DMS153 treated with DMSO at 0.1 percent for 48 hours (cell line): Measurements from ENCODE around the gene PTPRN2.
"Not testable (repeated sequence)": the region's sequence is repeated elsewhere in the genome, so short reads cannot be mapped to it uniquely, and the experiment has no call there.

ENCODE experiments used
- DNase-seq: peaks from one replicate; lab custom pipeline; 2025; ENCODE audit not compliant: unreplicated experiment; lab: John Stamatoyannopoulos, UW

Gene PTPRN2

DNA sequence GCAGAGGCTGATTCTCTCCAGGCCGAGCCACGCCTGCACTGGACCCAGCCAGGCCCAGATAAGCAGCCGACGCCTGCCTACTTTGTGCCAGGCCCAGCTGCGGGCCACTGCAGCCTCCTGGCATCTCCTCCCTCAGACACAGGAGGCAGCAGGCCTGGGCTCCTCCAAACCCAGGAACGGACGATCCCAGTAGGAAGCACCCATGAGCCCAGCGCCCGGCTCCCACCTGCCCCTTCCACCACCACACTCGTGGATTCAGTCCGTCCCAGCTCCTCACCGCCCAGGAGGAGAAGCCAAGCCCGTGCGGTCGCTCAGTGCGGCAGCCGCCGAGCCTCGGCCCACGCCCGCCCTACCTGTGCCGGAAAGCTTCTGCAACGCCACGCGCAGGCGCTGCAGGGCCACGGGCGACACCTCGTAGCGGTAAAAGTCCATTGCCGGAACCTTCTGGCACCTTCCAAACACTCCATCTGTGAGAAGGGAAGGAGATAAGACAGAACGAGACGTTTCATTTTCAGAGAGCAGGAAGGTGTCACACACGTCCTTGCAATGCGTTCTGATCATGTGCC lies 271.1 kb downstream of the PTPRN2 start:
- DNase-seq = no peak

DNA sequence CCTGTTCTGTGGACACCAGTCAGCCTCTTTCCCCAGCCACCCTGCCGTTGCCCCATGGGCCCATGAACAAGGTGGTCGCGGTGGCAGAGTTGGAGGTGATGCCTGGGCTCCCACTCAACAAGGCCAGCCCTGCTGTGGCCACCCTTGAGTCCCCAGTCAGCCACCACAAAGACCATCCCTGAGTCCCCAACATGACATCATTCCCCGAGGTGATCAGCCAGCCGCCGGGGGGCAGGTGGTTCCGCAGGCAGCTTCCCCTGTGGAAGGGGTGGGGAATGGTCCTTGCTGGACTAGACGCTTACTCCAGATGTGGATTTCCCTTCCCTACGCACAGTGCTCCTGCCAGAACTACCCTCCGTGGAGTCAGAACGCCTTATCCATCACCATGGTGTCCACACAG lies 271.7 kb downstream of the PTPRN2 start:
- DNase-seq = no peak

DNA sequence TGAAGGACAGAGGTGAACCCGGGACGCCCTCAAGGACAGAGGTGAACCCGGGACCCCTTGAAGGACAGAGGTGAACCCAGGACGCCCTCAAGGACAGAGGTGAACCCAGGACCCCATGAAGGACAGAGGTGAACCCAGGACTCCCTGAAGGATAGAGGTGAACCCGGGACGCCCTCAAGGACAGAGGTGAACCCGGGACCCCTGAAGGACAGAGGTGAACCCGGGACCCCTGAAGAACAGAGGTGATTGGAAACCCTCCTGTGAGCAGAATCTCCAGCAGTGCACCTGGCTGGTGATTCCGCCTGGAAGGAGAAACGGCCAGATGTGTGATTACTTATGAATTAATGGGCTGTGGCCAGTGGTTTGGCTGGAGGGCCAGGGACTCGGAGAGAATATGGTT lies 272.3 kb downstream of the PTPRN2 start:
- no peak for DNase-seq

DNA sequence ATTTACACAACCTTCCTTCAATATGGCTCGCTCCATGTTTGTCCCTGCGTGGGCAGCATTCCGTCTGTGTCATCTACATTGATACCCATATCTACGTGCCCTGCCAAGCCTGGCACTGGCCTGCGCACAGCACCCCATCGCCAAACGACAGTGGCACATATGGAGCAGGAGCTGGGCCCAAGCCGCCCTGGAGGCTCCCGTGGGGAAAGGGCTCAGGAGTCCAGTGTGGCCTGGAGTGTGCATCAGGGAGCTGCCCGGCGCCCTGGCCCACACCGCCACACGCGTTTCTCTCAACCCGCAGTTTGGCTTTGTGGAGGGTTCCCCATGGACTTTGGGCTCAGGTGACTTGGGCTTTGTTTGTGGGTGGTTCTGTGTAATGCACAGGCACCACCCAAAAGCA lies 273.2 kb downstream of the PTPRN2 start:
- no peak for DNase-seq

DNA sequence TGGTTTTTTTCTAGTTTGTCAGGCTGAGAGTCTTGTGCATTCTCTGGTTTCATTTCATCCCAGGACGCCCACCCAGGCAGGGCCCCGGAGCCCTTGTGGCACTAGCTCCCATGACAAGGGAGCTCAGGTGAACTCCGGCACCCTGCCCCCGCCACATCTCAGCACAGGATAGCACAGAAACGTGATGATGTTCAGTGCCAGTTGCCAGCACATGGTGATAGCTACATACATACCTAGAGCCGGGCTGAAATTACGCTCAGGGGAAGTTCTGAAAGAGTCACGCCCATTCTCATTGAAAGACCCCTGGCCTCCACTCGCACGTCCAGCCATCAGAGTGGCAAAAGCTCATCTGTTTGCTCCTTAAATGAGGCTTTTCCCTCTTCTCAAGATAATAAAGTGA lies 273.7 kb downstream of the PTPRN2 start:
- no peak for DNase-seq

DNA sequence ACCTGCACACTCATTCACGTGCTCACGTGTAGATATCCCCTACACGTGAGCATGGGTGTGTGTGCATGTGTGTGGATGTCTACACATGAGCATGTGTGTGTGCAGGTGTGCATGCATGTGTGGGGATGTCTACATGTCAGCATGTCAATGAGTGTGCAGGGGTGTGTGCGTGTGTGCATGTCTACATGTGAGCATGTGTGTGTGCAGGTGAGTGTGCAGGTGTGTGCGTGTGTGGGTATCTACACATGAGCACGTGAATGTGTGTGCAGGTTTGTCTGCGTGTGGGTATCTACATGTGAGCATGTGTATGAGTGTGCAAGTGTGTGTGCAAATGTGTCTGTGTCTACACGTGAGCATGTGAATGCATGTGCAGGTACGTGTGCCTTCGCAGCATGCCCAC lies 274.8 kb downstream of the PTPRN2 start:
- no peak for DNase-seq

DNA sequence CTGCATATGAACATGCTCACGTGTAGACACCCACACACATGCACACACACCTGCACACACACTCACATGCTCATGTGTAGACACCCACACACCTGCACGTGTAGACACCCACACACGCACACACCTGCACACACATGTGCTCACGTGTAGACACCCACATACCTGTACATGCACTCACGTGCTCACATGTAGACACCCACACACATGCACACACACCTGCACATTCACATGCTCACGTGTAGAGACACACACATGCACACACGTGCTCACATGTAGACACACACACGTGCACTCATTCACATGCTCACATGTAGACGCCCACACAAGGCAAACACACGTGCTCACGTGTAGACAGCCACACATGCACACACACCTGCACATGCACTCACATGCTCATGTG lies 275.8 kb downstream of the PTPRN2 start:
- no peak for DNase-seq

DNA sequence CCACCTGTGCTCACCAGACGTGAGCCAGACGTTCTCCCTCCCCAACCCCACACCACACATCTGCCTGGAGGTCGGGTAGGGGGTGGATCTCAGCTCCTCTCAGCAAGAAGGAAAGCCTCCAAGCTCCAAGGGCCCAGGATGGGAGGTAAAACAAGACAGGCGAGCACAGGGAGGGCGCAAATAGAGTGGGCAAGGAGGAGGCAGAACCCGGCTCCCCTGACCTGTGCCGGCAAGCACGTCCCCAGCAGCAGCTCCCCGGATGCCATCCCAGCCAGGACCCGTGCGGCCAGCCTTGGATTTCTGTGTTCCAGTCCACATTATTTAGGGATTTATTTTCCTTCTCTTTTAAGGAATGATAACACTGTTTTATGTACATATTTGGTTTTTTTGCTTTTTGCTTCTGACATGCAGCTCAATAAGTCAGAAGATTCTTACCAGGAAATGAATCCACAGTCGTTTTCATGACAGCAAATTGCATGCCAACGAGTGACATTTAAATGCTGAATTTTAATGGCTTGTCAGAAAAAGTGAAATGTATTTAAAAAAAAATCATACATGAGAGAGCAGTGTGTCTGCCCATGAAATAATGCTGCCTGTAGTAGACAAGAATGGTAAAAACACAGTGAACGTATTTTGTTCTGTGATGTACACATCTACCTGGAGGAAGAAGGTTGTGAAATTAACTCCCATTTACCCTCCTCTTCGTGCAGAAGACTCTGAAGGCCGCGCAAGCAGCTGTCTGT lies 276.5 kb downstream of the PTPRN2 start:
- DNase-seq = no peak

DNA sequence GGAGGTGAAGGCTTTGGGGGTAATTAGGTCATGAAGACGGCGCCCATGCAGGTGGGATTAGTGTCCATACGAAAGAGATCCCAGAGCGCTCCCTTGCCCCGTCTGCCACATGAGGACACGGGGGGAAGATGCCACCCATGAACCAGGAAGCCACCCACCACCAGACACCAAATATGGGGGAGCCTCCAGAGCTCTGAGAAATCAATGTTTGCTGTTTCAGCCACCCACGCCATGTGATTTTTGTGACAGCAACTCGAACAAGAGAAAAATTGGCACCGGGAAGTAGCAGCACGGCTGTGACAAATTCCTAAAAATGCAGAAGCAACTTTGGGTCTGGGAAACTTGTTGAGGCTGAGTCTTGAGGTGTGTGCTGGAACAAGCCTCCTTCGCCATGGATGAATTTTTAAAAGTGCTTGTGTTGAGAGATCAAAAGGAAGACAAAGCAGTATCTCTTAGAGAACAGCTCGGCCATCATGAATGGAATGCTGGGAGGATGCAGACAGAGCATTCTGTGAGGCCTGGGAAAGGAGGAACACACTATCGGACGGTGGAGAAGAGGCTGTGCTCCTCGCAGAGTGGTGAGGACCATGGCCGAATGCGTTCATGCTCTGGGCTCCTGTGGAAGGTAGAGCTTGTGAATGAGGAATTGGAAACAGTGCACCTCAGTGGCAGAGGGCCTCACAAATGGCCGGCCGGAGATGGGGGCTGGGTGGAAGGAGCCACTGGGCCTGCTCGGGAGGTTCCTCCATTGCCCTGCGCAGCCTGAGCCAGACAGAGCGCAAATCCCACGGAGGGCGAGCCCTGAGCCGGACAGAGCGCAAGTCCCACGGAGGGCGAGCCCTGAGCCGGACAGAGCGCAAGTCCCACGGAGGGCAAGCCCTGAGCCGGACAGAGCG lies 277.5 kb downstream of the PTPRN2 start:
- no peak for DNase-seq

DNA sequence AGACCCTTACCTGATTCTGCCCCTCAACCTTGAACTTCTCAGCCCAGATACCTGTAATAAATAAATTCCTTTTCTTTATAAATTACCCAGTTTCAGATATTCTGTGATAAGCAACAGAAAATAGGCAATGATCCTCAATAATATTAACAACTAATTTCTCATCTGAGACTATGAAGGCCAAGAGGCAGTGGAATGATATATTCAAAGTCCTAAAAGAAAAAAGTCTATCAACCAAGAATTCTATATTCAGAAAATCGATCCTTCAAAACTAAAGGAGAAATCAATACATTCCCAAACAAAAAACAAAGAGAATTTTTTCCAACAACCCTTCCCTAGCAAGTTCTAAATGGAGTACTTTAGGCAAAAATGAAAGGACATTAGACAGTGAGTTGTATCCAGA lies 279.6 kb downstream of the PTPRN2 start:
- DNase-seq = no peak

DNA sequence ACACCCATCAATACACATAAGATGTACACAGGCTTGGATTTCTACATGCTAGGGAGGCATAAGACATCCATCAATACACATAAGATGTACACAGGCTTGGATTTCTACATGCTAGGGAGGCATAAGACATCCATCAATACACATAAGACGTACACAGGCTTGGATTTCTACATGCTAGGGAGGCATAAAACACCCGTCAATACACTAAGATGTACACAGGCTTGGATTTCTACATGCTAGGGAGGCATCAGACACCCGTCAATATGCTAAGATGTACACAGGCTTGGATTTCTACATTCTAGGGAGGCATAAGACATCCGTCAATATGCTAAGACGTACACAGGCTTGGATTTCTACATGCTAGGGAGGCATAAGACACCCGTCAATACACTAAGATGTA lies 283.6 kb downstream of the PTPRN2 start:
- DNase-seq = not testable (repeated sequence)

DNA sequence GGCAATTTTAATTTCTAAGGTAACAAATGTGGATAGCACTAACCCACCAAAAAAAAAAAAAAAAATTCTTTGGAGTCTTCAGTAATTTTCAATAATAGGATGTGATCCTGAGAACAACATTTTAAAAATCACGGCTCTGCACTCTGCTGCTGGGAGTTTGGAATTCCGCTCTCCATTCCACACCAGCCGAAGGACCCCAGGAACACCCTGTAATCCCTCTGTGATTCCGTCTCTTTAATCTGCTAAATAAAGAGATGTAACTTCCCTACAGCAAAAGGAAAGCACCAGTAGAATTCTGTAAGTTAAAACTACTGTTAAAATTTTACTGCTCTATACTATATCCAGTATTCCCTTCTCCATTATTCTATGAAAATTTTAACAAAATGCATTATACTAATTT lies 284.5 kb downstream of the PTPRN2 start:
- DNase-seq = no peak

DNA sequence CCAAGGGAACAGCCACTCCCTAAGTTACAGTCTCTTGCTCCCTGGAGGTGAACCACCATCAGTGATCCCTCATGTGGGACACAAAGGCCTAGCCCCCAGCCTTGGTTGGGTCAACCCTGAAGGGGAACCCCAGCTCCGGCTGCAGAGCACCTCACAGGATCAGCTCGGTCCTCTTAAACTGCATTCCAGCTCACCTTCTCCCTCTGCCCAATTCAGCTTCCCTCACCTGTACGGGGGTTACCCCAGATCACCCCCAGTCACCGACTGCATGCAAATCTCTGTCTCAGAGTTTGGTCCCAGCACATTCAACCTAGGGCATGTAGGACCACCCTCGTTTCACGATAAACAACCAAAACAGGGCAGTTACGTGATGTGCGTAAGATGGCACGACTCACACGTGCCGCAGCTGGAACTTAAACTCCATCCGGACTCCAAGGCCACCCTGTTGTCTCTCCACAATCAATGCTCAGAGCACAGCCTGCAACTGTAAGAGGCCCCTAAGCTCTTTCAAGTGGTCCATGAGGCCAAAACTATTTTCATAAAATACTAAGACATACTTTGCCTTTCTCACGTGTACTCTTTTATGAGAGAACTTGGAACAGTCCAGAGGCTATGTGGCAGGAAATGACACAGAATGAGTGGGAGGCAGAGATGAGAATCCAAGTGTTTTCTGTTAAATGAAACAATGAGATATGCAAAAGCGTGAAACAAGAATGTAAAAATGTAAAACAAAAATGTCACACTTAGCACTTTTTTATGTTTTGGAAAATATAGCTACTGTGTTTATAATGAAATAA lies 285.2 kb downstream of the PTPRN2 start:
- no peak for DNase-seq

DNA sequence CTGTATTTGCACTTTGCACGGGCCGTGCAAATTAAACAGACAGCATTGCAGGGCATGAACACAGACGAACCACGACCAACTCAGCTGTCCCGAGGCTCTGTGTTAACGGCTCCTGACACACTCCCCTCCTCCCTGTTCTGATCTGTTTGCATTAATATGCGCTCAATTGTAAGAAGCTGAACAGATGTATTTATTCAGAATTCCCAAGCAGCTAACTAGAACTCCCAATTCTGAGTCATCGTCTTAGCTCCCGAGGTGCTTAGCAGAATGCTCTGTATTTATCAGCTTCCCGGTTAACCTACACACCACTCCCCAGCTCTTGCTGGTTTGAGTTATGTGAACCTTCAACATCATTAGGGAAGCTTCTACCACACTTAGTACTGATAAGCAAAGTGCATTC lies 286.4 kb downstream of the PTPRN2 start:
- DNase-seq = no peak

DNA sequence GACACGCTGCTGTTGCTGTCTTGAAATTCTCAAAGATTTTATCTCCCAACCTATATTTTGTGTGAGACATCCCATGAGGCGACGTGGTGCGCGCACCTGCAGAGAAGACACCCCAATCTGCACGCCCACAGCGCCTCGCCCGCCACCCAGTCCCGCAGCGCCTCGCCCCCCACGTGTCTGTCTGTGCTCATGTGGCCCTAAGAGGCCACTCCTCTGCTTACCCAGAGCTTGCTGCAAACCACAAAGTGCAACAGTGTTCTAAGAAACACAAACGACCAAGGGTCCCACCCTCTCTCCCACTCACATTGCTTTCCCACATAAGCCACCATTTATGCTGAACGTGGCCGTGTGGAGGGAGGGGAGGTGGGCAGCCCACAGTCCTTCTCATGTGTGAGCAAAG lies 287.2 kb downstream of the PTPRN2 start:
- no peak for DNase-seq

DNA sequence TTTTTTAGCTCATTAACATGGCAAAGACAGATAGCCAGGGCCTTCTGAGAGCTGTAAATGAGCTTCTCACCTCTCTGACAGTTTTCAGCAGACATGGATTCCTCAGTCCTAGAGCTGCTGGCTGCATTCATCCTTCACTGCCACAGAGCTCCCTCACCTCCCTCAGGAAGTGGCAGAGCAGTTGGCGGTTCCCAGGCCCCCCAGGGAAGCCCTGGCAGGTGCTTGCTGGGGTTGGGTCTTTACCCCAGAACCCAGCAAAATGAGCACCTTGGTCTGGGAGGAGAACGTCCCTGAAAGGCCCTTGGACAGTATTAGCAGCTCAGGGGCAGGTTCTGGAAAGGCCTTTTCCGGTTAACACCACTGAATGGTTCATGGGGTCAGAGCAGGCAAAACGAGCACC lies 288.0 kb downstream of the PTPRN2 start:
- DNase-seq = no peak

DNA sequence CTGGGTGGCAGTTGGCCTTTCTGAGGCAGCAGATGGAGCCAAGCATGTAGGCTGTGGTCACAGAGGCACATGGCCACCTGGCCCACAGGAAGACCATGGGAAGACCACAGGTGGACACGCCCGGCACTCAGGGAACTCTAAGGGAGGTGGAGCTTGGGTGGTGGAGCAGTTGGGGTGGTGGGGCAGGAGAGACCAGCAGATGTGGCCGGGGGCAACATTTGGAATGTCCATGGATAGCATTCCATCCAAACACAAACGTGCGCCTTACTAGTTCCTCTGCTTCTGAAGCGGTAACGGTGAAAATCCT lies 290.9 kb downstream of the PTPRN2 start:
- DNase-seq = no peak

DNA sequence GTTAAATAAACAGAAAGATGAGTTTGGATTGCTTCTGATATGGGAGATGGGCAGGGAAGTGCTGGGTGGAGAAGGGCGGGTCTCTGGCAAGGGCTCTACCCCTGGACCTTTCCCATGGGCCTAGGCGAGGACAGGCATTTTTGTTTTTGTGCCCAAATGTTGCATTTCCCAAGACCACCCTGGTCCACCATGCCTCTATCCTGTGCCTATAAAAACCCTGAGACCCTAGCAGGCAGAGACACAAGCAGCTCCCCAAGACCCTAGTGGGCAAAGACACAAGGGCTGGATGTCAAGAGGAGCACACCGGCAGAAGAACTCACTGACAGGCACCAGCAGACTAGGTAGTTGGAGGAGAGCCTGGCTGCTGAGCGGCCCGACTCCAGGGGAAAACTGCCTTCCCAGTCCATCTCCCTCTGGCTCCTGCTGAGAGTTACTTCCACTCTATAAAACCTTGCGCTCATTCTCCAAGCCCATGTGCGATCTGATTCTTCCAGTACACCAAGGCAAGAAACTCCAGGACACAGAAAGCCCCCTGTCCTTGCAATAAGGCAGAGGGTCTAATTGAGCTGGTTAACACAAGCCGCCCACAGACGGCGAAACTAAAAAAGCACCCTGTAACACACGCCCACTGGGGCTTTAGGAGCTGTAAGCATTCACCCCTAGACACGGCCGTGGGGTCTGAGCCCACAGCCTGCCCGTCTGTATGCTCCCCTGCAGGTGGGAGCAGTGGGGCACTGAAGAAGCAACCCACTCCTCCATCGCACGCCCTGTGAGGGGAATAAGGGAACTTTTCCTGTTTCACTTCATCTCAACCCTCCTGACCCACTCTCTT lies 291.4 kb downstream of the PTPRN2 start:
- no peak for DNase-seq

DNA sequence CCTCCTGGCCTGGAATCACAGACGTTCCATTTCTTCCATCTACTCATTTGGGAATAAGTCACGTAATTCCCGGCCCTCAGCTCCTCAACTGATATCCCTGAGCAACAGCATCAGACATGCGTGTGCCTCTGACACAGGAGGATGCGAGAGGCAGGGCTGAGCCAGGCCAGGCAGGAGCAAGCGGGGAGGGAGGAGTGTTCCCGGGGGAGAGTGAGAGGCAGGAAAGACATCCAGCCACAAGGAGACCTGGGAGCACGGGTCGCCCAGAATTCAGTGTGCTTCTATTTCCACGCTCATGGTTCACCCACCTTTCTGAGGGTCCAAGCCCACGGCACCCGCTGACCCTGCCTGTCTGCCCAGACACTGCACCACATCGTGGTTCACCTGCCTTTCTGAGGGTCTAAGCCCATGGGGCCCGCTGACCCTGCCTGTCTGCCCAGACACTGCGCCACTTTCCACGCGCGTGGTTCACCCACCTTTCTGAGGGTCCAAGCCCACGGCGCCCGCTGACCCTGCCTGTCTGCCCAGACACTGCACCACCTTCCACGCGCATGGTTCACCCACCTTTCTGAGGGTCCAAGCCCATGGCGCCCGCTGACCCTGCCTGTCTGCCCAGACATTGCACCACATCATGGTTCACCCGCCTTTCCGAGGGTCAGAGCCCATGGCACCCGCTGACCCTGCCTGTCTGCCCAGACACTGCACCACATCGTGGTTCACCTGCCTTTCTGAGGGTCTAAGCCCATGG lies 293.0 kb downstream of the PTPRN2 start:
- not testable (repeated sequence) for DNase-seq

DNA sequence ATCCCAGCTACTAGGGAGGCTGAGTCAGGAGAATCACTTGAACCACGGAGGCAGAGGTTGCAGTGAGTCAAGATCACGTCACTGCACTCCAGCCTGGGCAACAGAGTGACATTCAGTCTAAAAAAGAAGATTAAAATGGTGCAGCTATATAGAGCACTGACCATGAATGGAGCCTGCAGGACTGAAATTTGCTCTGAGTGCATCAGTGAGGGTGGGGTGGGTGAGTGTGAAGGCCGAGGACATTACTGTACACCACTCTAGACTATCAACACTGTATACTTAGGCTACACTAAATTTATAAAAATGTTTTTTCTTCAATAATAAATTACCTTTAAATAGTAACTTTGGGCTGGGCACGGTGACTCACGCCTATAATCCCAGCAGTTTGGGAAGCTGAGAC lies 294.7 kb downstream of the PTPRN2 start:
- DNase-seq = no peak
